ENCODE data around the gene NLRC5.
"Not testable (repeated sequence)": the region's sequence is repeated elsewhere in the genome, so short reads cannot be mapped to it uniquely, and the experiment has no call there.

Gene NLRC5

DNA sequence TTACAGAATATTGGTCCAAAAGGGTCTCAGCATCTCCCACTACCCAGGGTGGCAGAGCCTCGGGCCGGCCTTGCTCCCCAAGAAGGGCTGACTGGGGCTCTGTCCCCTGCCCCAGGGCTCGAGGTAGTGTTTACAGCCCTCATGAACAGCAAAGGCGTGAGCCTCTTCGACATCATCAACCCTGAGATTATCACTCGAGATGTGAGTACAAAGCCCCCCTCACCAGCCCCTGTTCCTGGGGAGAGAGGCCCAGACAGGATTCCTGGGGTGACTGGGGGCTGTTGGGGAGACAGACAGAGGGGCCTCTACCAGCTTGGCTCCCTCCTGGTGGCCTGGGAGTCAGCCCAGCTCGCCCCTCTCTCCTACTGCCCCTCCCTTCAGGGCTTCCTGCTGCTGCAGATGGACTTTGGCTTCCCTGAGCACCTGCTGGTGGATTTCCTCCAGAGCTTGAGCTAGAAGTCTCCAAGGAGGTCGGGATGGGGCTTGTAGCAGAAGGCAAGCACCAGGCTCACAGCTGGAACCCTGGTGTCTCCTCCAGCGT lies 6.1 kb upstream of the NLRC5 start:
- DNase-seq = no peak

GRCh38 chr16:56984639-56985038 lies 4.7 kb upstream of the NLRC5 start:
- no peak for DNase-seq

DNA sequence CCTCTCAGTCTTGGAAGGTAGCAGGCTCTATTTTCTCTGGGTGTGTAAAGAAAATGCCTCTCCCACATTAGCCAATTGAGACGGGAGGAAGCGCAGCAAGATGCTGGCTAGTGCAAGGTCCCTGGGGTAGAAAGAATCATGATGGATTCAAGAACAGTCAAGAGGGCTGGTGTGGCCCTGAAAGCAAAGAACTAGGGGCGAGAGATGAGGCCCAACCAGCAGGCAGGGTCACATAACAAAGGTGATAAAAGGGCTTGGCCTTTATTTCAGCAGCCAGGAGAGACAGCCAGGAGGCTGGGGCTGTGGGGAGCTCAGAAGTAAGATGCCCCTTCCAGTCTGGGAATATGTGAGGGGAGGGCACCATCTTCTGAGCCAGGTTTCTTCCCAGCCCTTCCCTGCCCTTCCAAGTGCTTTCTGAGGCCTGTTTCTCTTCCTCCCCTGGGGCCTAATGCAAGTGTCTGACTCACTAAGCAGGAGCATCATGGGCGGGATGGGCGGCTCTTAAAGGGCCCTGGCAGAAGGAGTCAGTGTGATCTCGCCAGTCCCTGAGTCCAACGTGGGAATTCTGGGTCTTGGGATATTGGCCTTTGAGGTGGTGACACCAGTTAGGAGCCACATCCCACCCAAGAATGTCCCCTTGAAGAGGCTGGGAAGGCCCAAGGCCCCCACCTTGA lies 3.9 kb upstream of the NLRC5 start:
- no peak for DNase-seq

- no peak for DNase-seq
Measured at GRCh38 chr16:56985962-56986360, 3.4 kb upstream of the NLRC5 start.

GRCh38 chr16:56986361-56986760 lies 3.0 kb upstream of the NLRC5 start:
- no peak for DNase-seq

GRCh38 chr16:56986908-56987307 lies 2.4 kb upstream of the NLRC5 start:
- not testable (repeated sequence) for DNase-seq

GRCh38 chr16:56987692-56988091 lies 1.7 kb upstream of the NLRC5 start:
- no peak for DNase-seq

DNA sequence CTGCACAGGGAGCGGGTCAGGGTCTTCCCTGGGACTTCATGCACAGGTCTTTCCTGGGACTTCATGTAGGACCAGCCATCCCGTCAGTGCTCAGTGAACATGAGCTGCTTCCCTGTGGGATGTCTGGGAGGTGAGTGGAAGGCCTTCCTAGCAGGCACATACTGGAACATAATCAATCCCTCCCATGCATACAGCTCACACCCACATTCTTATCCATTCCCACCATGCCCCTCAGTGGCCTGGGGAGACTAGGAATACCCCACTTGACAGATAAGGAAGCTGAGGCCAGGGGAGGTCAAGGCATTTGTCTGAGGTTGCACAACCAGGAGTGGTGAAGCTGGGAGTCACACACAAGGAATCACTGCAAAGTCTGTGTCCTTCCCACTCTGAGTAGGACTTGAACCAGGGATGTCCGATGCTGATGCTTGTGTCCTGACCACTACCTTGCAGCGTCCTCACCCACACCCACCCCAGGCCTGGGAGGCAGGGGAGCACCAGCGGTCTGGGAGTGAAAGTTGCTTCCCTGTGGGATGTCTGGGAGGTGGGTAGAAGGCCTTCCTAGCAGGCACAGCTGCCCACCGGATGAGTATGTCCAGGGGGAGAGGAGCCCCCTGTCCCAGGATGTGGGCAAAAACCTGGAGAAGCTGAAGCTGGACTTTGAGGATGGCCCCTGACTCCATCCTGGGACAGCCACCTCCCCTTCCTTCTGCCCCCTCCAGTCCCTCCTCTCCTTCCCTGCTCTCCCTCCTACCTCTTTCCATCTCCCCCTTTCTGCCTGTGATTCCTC lies 1.0 kb upstream of the NLRC5 start:
- no peak for DNase-seq

- no peak for DNase-seq
Measured at GRCh38 chr16:56989988-56990387, 631 bp downstream of the NLRC5 start.

DNA sequence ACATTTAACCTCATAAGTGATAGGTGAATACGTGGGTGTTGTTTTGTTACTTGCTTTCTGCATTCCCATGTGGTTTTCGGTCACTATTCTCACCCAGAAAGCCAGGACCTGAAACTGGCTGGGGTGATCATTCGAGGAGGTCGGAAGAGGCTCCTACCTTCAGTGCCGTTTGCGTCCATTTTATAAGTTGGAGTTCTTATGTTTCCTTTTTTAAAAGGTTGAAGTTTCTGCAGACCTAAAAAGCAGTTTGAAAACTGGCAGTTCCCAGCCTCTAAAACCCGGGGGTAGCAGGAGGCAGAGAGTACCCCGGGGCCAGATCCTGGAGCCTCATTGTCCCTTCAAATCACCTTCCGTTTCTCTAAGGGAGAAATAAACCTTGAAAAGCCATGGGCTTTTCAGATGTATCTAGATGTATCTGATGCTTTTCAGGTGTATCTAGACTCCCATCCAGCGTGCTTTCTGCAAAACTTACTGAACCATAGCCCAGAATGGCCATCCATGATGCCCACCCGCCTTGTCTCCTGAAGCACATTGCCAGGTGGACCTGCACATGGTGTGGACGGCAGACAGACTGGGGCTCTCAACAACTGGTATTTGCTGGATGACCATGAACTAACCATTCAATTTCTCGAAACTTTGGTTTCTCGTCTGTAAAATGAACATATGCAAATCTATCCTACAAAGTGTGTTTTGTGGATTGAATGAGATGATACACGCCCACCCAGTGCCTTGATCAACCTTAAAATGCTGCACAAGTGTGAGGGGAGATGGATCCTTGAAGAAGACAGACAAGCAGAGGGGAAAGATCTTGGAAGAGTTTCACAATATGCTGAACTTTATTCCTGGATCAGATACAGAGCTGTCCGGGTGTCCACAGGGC lies 1.3 kb downstream of the NLRC5 start:
- DNase-seq = no peak

DNA sequence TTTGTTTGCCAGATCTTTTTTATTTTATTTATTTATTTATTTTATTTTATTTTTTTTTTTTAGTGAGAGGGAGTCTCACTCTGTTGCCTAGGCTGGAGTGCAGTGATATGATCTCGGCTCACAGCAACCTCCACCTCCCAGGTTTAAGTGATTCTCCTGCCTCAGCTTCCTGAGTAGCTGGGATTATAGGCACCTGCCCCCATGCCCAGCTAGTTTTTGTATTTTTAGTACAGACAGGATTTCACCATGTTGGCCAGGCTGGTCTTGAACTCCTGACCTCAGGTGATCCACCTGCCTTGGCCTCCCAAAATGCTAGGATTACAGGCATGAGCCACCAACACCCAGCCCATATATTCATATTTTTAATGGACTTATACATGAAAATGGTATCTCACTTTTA lies 3.1 kb downstream of the NLRC5 start:
- not testable (repeated sequence) for DNase-seq

GRCh38 chr16:56993204-56993603 lies 3.8 kb downstream of the NLRC5 start:
- DNase-seq = no peak

DNA sequence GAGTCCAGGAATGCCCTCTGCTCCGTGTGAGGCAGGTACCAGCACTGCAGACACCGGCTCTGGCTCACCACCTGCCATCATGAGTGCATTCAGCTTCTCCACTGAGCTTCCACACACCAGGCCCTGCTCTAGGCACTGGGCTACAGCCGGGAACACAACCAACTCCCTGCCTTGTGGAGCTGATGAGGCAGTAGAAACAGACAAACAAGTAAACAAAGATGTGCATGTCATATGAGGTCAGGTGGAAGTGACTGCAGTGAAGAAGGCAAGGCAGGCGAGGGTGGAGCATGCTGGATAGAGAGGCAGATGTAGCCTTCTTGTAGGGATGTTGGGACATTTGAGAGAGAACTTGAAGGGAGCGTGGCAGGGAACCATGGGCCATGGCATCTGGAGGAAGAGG lies 5.0 kb downstream of the NLRC5 start:
- DNase-seq = no peak

GRCh38 chr16:56995136-56995805 lies 5.9 kb downstream of the NLRC5 start:
- no peak for DNase-seq

DNA sequence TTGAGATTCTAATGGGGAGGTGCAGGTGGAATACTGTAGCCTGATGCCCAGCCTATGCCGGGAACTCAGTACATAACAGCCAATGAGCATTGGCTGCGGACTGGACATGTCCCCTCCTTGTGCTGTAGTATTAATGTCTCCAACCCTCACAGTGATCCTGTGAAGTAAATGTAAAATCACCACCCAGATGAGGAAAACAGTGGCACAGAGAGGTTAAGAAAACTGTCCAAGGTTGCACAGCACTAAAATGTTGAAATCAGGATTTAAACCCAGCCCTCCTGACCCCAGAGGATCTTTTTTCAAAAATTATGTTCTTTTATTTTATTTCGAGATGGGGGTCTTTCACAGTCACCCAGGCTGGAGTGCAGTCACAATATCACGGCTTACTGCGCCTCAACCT lies 7.9 kb downstream of the NLRC5 start:
- no peak for DNase-seq

DNA sequence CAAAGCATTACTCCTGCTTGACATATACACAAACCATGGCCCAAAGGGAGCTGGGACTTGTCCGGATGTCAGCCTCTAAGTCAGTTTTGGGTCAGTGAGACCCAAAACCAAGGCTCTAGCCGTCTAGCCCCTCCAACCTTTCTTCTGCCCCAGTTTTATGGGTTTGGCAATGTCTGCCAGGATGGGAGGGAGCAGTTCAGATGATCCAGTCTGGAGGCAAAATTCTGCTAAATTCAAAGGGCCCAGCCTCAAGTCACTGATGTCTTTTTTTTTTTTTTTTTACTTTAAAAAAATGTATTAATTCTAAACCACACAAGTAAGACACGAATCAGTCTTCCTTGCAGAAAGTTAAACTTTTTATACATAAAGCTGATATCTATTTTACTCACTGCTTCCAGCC lies 8.6 kb downstream of the NLRC5 start:
- no peak for DNase-seq

DNA sequence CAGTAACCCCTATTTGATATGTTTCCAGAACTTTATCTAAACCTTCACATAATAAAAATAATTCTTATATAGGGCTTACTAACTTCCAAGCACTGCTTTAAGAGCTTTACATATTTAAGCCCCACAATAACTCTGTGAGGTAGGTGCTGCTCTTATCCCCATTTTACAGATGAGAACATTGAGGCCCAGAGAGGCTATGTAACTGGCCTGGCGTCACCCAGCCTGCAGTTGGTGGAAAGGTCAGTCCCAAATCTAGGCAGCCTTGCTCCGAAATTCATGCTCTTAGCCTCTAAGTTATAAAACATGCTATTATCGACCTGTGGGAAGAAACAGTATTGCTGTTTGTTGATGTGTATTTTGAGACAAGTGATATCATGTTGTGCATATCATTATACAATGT lies 9.0 kb downstream of the NLRC5 start:
- no peak for DNase-seq

DNA sequence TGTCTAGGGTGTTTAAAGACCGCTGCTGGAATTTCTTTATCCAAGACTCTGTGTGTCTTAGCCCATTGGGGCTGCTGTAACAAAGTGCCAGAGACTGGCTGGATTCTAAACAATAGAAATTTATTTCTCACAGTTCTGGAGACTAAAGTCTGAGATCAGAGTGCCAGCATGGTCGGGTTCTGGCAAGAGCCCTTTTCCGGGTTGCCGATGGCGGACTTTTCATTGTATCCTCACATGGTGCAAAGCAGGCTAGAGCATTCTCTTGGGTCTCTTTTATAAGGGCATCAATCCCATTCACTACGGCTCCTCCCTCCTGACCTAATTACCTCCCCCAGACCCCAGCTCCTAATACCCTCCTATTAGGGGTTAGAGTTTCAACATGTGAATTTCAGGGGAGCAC lies 9.5 kb downstream of the NLRC5 start:
- no peak for DNase-seq

DNA sequence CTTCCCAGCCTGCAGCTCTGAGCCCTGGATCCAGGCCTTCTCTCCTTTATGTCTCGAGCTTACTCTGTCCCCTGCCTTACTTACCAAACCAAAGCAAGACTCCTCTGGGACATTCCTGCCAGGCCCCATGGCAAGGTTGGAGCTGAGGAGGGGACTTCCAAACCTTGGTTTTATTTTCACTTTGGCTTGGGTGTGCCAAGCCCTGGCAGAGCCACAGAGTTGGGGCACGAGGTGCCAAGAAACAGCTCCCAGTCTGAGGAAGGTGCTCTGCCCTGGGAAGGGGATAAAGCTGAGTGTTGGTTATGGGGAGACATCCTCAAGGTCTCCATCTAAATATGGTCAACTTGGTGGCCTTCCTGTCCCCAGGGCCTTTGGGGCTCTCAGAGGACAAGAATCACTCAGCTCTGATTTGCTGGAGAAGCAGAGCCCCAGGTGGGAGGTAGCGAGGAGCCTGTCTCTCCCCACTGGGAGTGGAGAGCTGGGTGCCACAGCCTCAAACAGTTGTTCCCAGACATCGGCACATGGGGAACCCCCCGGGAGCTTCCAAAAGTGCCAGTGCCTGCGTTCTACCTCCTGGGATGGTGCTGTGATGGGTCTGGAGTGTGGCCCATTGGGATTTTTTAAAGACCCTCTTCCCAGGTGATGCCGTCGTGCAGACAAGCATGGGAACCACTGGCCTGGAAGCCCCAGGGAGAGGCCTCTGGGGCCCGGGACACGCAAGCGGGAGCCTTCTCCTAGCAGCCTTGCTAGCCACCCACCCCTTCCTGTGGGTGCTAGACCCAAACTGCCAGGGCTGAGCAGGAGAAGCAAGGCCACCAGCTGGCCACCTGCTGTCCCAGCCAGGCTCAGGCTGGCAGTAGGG lies 10.3 kb downstream of the NLRC5 start:
- no peak for DNase-seq

- no peak for DNase-seq
Measured at GRCh38 chr16:57000271-57001025, 11.1 kb downstream of the NLRC5 start.

All from NCI-H1436 treated with DMSO at 0.1 percent for 48 hours (cell line).